ENCODE results near the gene AVPI1.

- TF ChIP-seq CTCF (IDR thresholded peaks at IDR 0.05; ENCODE audit: low read depth, low read length) (no peak), EZH2phosphoT487 (IDR thresholded peaks at IDR 0.05; ENCODE audit: low read depth) (no peak)
Measured at GRCh38 chr10:97690133-97690532, 3.1 kb upstream of the AVPI1 start.

All from OCI-LY3 (cell line).